ENCODE results near the gene YWHAG.
A peak's percentile ranks its signal among the peaks of the same experiment; 100 is the strongest.

Gene YWHAG

DNA sequence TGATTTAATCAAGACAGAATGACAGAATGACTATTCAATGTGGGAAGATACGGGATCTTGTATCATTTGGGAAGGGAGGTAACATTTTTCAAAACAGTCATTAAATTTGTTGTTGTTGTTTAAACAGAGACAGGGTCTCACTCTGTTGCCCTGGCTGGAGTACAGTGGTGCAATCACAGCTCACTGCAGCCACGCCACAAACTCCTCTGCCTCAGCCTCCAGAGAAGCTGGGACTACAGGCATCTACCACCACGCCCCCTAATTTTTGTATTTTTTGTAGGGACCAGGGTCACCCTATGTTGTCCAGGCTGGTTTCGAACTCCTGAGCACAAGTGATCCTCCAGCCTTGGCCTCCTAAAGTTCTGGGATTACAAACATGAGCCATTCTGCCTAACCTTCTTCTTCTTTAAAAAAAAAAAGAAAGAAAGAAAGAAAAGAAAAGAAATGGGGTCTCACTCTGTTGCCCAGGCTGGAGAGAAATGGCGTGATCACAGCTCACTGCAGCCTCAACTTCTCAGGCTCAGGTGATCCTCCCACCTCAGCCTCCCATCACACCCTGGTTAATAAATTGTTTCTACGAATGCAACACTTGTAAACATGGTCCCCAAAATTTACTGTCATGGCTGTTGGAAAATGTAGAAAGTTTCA lies 24.3 kb downstream of the YWHAG start:
- H3K27ac ChIP-seq: no peak overlapping the region
- TF ChIP-seq, protein P1, sequence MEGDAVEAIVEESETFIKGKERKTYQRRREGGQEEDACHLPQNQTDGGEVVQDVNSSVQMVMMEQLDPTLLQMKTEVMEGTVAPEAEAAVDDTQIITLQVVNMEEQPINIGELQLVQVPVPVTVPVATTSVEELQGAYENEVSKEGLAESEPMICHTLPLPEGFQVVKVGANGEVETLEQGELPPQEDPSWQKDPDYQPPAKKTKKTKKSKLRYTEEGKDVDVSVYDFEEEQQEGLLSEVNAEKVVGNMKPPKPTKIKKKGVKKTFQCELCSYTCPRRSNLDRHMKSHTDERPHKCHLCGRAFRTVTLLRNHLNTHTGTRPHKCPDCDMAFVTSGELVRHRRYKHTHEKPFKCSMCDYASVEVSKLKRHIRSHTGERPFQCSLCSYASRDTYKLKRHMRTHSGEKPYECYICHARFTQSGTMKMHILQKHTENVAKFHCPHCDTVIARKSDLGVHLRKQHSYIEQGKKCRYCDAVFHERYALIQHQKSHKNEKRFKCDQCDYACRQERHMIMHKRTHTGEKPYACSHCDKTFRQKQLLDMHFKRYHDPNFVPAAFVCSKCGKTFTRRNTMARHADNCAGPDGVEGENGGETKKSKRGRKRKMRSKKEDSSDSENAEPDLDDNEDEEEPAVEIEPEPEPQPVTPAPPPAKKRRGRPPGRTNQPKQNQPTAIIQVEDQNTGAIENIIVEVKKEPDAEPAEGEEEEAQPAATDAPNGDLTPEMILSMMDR (conservative IDR thresholded peaks at IDR 0.05): no peak

DNA sequence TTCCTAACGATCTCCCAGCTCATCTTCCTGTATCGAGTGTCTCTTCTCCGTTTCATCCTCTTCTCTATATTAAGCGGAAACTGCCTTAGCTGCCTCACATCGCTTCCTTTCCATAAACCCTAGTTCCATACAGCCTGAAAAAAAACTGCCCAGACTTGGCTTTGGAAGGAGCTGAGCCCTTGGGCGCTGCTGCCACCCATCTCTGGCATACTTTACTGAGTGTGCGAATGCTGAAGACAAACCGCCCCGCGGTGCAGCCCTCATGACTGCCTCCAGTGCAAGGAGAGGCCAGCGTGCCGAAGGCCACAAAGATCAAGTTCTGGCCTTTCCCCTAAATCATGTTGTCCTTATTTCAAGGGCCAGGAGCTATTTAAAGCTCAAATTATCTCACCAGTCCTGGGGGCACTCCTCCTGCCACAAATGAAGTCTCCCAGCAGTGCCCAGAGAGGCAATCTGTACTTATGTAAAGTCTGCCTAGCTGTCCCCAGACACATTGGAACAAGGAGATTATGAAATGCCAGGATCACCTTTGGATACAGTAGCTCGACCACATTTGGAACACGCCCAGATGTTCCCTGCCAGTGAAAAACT lies 25.2 kb downstream of the YWHAG start:
- H3K27ac ChIP-seq: peak overlapping the region; percentile 8; the same call in 1 of the 2 replicates
- TF ChIP-seq, protein P1 (conservative IDR thresholded peaks at IDR 0.05): no peak

DNA sequence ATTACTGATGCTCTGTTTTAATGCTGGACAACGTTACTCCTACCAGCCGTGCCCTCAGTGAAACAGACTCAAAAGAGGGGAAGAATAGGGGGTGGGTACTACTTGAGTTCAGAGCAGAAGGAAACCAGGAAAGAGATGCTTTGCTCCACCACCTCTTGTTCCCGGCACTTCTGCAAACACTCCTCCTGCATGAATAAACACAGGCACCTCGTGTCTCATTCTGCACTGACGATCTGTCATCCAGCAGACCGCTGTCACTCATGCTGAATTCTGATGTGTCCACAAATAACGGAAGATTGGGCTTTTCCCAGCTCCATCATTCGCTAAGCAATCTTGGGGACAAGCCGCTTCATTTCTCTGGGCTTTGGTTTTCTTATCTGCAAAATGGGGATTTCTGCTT lies 26.7 kb downstream of the YWHAG start:
- TF ChIP-seq, protein P1 (conservative IDR thresholded peaks at IDR 0.05): no peak
- H3K27ac ChIP-seq: no peak overlapping the region; the same call in 1 of the 2 replicates

DNA sequence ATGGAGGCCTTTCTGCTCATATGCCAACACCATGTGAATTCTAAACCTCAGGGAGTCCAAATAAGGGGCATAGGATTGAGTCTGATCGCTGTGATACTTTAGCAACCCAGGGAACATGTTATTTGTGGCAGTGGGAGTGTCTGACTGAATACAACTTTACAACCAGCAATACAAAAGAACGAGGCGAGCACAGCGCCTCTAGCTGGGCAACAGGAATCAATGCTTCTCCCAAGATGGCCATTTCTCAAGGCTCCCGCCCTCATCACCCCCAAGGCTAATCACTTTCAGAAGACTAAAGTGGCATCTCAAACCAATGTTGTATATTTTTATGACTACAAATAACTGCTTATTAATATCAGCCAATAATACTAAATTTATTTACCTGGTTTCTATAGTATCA lies 28.1 kb downstream of the YWHAG start:
- H3K27ac ChIP-seq: no peak overlapping the region
- TF ChIP-seq, protein P1 (conservative IDR thresholded peaks at IDR 0.05): no peak

DNA sequence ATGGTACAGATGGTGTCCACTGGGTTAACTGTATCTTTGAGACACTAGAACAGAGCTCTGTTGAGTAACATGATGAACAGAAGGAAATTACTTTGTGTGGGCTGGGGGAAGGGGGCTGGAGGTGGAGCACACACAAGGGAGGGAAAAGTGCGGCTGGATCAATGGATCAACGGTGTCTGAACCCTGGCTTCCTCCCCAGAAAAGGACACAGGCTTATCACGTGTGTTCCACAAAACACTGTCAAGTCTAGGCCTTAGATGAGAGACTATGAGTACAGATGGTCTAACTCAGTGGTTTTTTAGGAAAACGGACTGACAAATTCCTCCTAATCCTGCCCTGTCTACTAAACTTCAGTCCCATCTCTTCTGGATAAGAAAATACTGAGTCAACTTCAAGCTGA lies 28.5 kb downstream of the YWHAG start:
- TF ChIP-seq, protein P1 (conservative IDR thresholded peaks at IDR 0.05): no peak
- H3K27ac ChIP-seq: no peak overlapping the region

DNA sequence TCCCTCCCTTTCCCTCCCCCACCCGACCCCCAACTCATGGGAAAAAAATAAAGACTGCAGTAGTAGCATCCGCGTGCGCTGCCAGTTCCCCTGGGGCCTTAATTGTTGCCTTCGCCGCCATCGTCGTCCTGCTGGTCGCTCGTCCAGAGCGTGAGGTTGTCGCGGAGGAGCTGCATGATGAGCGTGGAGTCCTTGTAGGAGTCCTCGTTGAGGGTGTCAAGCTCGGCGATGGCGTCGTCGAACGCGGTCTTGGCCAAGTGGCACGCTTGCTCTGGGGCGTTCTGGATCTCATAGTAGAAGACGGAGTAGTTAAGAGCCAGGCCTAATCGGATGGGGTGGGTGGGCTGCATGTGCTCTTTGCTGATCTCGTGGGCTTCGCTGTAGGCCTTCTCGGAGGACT lies 29.3 kb downstream of the YWHAG start:
- TF ChIP-seq, protein P1 (conservative IDR thresholded peaks at IDR 0.05): no peak
- H3K27ac ChIP-seq: no peak overlapping the region

DNA sequence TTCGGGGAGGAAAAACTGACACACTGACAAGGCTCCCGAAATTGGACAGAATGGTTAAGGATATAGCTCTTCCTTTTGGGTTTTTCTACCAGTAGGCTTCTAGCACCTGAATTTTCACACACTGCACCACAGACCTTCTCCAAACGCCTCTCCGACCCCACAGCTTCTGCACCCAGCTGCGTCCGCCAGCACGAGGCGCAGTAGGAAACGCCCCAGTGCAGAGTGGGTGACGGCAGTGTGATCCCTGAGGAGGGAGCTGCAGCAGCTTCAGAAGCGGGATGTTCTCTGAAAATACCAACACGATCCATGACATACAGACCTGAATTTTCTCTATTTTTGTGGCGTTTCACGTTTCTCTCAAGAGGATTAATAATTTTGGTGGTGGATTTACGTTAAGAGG lies 30.4 kb downstream of the YWHAG start:
- H3K27ac ChIP-seq: no peak overlapping the region
- TF ChIP-seq, protein P1 (conservative IDR thresholded peaks at IDR 0.05): no peak
